Heart left ventricle (tissue), 13 donors: ENCODE measurements around the gene RAB4B.
"Not testable (repeated sequence)": the region's sequence is repeated elsewhere in the genome, so short reads cannot be mapped to it uniquely, and the experiment has no call there.

Experiments
- POLR2A ChIP-seq, 2 donors: fragments of 450-650 bp; IDR thresholded peaks; one replicate each; pipeline ENCODE4 v1.6.1; 2017; ENCODE audit warnings: antibody characterized with exemption in 2 of 2, mild to moderate bottlenecking in 2 of 2, moderate library complexity in 2 of 2
- TF ChIP-seq, protein P1 (sequence below), 12 donors: fragments of 200-600 bp; sonication (generic) in 4 of 12; IDR thresholded peaks; one replicate each; pipeline versions ENCODE4 v1.5.0 to v1.8.0; 2018 to 2022; ENCODE audit warnings: antibody characterized with exemption in 12 of 12, mild to moderate bottlenecking in 5 of 12
- donor health status: ischemic (EF 13 %, LVEDD 7.1; RV severe dilation, severe dysfunction).
- donor health status: DM: no; HTN: yes; CAD: no.
- donor health status: DM: no; HTN: no; CAD: no.
- donor health status: ischemic (EF 25% LVEDD 6.9; RV normal size, moderate dysfunction).
- donor health status: ischemic (EF 25% LVEDD 5.7; RV mildly dilated, moderate dysfunction).
- donor health status: ischemic (EF 35%, LVEDD 5.7; RV mildly dilated, moderate dysfunction).
- donor health status: nonischemic (EF 11% LVEDD 7.7; RV severe dilation, severe dysfunction).
- donor health status: DM: yes; HTN: yes; CAD: no.
- donor health status: PGD.
- donor health status: ischemic (EF 29% LVEDD 5.4; RV normal size, mild dysfunction).
- donor health status: nonischemic (EF 23%, LVEDD 6.1; RV moderate dilation, normal function).

DNA sequence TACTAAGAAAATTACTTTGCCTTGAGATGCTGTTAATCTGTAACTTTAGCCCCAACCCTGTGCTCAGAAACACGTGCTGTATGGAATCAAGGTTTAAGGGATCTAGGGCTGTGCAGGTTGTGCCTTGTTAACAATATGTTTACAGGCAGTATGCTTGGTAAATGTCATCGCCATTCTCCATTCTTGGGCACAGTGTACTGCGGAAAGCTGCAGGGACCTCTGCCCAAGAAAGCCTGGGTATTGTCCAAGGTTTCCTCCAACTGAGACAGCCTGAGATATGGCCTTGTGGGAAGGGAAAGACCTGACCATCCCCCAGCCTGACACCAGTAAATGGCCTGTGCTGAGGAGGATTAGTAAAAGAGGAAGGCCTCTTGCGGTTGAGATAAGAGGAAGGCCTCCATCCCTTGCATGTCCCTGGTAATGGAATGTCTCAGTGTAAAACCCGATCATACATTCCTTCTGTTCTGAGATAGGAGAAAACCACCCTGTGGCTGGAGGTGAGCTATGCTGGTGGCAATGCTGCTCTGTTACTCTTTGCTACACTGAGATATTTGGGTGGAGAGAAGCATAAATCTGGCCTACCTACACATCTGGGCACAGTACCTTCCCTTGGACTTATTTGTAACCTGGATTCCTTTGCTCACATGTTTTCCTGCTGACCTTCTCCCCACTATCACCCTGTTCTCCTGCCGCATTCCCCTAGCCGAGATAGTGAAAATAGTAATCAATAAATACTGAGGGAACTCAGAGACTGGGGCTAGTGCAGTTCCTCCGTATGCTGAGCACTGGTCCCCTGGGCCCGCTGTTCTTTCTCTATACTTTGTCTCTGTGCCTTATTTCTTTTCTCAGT lies 44.9 kb downstream of the RAB4B start:
- TF ChIP-seq, protein P1, sequence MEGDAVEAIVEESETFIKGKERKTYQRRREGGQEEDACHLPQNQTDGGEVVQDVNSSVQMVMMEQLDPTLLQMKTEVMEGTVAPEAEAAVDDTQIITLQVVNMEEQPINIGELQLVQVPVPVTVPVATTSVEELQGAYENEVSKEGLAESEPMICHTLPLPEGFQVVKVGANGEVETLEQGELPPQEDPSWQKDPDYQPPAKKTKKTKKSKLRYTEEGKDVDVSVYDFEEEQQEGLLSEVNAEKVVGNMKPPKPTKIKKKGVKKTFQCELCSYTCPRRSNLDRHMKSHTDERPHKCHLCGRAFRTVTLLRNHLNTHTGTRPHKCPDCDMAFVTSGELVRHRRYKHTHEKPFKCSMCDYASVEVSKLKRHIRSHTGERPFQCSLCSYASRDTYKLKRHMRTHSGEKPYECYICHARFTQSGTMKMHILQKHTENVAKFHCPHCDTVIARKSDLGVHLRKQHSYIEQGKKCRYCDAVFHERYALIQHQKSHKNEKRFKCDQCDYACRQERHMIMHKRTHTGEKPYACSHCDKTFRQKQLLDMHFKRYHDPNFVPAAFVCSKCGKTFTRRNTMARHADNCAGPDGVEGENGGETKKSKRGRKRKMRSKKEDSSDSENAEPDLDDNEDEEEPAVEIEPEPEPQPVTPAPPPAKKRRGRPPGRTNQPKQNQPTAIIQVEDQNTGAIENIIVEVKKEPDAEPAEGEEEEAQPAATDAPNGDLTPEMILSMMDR (IDR thresholded peaks at IDR 0.05), result not testable (repeated sequence)
- TF ChIP-seq POLR2A (IDR thresholded peaks at IDR 0.05), result not testable (repeated sequence)
